Colonic mucosa (tissue), 4 donors: ENCODE measurements around the gene PATJ. TPM values are rescaled to one million over a fixed set of nuclear protein-coding genes. Genes with fewer than 3 reads are reported as not detected.
"Not testable (repeated sequence)": the region's sequence is repeated elsewhere in the genome, so short reads cannot be mapped to it uniquely, and the experiment has no call there.

ENCODE experiments used
- DNase-seq: peaks from one replicate; pipeline ENCODE4 v3.0.0-alpha.2; 2020
- H3K27ac ChIP-seq: fragments of 200-600 bp; one replicate; pipeline ENCODE4 v1.8.0; 2021
- H3K27me3 ChIP-seq: fragments of 200-600 bp; one replicate; pipeline ENCODE4 v1.8.0; 2021
- H3K36me3 ChIP-seq: fragments of 200-600 bp; one replicate; pipeline ENCODE4 v1.8.0; 2021
- H3K4me1 ChIP-seq: fragments of 200-600 bp; one replicate; pipeline ENCODE4 v1.8.0; 2021; ENCODE audit warnings: mild to moderate bottlenecking
- H3K4me3 ChIP-seq: fragments of 200-600 bp; one replicate; pipeline ENCODE4 v1.8.0; 2021
- H3K9ac ChIP-seq, 2 donors: one replicate each; pipeline ENCODE4 v1.7.0; 2013; ENCODE audit warnings: control low read depth in 2 of 2, low read depth in 2 of 2, low read length in 2 of 2
- H3K9me3 ChIP-seq: fragments of 200-600 bp; one replicate; pipeline ENCODE4 v1.8.0; 2021
- intact Hi-C: fragments of 100-400 bp; cut with DNase I; formaldehyde crosslinking; loops from one replicate; pipeline ENCODE4 v1.14.1; 2022
- total RNA-seq, 2 donors: library from RNA; stranded (reverse); fragmentation: NEBNext Ultra II Directional in 1 of 2; extraction: Animal tissue kit (Norgen Biotek cat#: 25700) in 1 of 2; gene quantifications; one replicate each; pipeline ENCODE4 v1.2.1, GENCODE V29; 2021
- TF ChIP-seq, protein P1 (sequence below): fragments of 200-600 bp; IDR thresholded peaks from one replicate; pipeline ENCODE4 v1.8.0; 2022; ENCODE audit warnings: antibody characterized with exemption, mild to moderate bottlenecking
- donor health status: healthy.
- donor health status: DM: no; HTN: no; CAD: no.
- donor health status: DM: no; HTN: no; CAD: no.

The PATJ gene
- total RNA-seq, 2 donors from 2014 or later: 65.6 to 69.0 TPM

DNA sequence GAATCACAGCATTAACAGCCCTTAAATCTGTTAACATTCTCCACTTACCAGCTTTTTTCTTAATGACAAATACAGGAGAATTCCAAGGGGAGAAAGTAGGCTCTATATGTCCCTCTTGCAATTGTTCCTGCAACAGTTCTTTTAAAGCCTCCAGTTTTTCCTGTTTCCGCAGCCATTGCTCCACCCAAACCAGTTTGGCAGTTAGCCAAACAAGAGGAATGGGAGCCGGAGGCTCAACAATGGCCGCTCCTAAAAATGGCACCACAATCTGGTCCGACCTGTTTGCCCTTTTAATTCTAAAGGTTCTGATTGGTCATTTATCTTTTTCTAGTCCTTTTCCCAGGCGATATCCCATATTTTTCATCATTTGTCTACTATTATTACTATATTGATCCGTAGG is 438.4 kb downstream of the PATJ start:
- TF ChIP-seq, protein P1, sequence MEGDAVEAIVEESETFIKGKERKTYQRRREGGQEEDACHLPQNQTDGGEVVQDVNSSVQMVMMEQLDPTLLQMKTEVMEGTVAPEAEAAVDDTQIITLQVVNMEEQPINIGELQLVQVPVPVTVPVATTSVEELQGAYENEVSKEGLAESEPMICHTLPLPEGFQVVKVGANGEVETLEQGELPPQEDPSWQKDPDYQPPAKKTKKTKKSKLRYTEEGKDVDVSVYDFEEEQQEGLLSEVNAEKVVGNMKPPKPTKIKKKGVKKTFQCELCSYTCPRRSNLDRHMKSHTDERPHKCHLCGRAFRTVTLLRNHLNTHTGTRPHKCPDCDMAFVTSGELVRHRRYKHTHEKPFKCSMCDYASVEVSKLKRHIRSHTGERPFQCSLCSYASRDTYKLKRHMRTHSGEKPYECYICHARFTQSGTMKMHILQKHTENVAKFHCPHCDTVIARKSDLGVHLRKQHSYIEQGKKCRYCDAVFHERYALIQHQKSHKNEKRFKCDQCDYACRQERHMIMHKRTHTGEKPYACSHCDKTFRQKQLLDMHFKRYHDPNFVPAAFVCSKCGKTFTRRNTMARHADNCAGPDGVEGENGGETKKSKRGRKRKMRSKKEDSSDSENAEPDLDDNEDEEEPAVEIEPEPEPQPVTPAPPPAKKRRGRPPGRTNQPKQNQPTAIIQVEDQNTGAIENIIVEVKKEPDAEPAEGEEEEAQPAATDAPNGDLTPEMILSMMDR: no peak
- no peaks in the 10 kb centered on the region for H3K27me3 ChIP-seq
- intact Hi-C loops: no loop called here
- peak; percentile 63 for DNase-seq
- no peaks in the 10 kb centered on the region for H3K9me3 ChIP-seq
- no peaks in the 10 kb centered on the region for H3K36me3 ChIP-seq
- no peak overlapping the region for H3K4me3 ChIP-seq
- H3K27ac ChIP-seq: no peak overlapping the region
- H3K4me1 ChIP-seq: no peaks in the 10 kb centered on the region
- no peak overlapping the region for H3K9ac ChIP-seq

DNA sequence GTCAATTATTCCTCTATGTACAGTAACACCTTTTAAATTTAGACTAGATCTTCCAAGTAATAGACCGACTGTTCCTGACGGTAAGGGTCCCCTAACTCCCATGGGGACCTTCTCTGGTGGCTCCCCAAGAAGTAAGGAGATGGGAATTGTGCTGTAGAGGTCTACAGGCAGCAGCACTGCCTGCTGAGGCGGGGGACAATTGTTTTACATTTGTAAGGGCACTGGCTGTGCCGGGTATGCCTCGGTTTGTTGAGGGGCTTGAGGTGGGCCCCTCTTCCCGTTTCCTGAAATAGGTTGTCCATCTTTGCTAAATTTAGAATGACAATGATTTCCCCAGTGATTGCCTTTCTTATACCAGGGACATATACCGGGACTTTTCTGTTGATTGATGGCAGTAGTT is 439.3 kb downstream of the PATJ start:
- TF ChIP-seq, protein P1: no peak
- Histone ChIP-seq H3K9me3 (no peaks in the 10 kb centered on the region), H3K4me3 (no peak overlapping the region), H3K4me1 (no peaks in the 10 kb centered on the region), H3K9ac (peak overlapping the region in 1 of 2 donors; percentile 26), H3K27me3 (no peaks in the 10 kb centered on the region), H3K36me3 (no peaks in the 10 kb centered on the region), H3K27ac (peak overlapping the region; percentile 12)
- DNase-seq: no peak
- intact Hi-C loops: no loop called here

DNA sequence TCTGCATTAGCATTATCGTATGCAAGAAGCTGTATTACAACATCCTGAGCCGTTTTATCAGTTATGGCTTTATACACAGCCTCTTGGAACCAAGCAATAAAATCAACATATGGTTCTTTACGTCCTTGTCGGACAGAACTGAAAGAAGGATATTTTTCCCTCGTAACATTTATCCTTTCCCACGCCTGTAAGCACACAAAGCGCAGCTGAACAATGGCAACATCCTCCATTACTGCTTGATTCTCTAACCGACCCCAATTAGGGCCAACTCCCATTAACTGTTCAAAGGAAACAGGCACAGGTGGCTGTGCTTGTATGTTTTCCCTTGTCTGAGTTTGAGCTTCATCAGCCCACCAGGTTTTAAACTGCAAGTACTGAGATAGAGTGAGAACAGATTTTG is 439.9 kb downstream of the PATJ start:
- H3K9ac ChIP-seq, H3K36me3 ChIP-seq, H3K27me3 ChIP-seq, H3K9me3 ChIP-seq, H3K4me1 ChIP-seq, intact Hi-C loops, H3K4me3 ChIP-seq: not testable (repeated sequence)
- peak; percentile 27 for DNase-seq
- peak overlapping the region; percentile 12 for H3K27ac ChIP-seq

DNA sequence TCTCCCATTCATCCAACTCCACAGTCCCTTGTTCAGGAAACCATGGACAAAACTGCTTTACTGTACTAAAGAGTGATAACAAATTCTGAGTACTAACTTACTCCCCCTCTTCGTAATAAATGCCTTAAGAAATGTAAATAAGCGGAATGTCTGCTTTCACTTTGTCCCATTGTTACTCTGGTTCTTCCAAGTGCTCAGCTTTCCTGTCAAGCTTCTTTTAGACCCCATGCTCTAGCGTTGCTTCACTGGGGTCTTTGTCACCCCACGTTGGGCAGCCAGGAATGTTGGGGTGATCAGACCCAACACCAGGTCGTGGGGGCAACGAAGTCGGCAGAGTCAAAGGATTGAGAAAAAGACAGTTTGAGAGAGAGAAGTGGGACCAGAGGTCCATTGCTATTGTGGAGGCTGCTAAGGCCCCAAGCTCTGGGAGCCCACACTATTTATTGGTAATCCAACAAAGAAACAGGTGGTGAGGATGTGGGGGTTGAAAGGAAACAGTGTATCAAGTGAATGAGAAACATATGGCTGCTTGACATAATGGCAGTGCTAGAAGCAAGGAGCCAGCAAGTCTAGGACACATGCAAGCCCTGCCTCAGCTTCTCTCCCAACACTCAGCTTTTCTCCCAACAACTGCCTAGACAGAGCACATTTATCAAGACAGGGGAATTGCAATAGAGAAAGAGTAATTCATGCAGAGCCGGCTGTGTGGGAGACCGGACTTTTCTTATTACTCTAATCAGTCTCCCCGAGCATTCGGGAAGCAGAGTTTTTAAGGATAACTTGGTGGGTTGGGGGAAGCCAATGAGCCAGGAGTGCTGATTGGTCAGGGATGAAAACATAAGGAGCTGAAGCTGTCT is 441.1 kb downstream of the PATJ start:
- not testable (repeated sequence) for H3K27ac ChIP-seq

DNA sequence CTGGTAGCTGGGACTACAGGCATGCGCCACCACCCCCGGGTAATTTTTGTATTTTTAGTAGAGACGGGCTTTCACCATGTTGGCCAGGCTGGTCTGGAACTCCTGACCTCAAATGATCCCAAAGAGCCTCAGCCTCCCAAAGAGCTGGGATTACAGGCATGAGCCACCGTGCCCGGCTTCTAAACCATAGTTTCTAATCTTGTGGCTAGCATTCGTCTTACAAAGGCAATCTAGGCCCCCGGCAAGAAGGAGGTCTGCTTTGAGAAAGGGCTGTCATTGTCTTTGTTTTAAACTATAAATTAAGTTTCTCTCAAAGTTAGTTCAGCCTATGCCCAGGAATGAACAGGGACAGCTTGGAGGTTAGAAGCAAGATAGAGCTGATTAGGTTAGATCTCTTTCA is 442.1 kb downstream of the PATJ start:
- no peaks in the 10 kb centered on the region for H3K36me3 ChIP-seq
- DNase-seq: no peak
- no peaks in the 10 kb centered on the region for H3K4me1 ChIP-seq
- no peak overlapping the region for H3K27ac ChIP-seq
- no peaks in the 10 kb centered on the region for H3K27me3 ChIP-seq
- no peaks in the 10 kb centered on the region for H3K9me3 ChIP-seq
- no peak overlapping the region for H3K9ac ChIP-seq
- intact Hi-C loops: no loop called here
- TF ChIP-seq, protein P1: no peak
- H3K4me3 ChIP-seq: no peak overlapping the region

More for the DNA sequence above, 441.1 kb downstream of the PATJ start:
- H3K4me1 ChIP-seq, H3K9ac ChIP-seq, H3K9me3 ChIP-seq, H3K36me3 ChIP-seq, DNase-seq, H3K27me3 ChIP-seq, intact Hi-C loops, H3K4me3 ChIP-seq: not testable (repeated sequence)

DNA sequence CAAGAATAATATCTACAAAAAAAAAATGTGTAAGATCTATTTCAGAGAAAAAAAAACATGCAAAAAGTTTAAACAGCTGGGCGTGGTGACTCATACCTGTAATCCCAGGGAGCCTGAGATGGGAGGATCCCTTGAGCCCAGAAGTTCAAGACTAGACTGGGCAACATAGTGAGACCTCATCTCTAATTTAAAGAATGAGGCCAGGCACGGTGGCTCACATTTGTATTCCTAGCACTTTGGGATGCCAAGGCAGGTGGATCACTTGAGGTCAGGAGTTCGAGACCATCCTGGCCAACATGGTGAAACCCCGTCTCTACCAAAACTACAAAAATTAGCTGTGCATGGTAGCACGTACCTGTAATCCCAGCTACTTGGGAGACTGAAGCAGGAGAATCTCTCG is 443.0 kb downstream of the PATJ start:
- H3K9me3 ChIP-seq, H3K4me1 ChIP-seq, H3K36me3 ChIP-seq, H3K9ac ChIP-seq, intact Hi-C loops, H3K27ac ChIP-seq, H3K27me3 ChIP-seq, DNase-seq, H3K4me3 ChIP-seq: not testable (repeated sequence)

DNA sequence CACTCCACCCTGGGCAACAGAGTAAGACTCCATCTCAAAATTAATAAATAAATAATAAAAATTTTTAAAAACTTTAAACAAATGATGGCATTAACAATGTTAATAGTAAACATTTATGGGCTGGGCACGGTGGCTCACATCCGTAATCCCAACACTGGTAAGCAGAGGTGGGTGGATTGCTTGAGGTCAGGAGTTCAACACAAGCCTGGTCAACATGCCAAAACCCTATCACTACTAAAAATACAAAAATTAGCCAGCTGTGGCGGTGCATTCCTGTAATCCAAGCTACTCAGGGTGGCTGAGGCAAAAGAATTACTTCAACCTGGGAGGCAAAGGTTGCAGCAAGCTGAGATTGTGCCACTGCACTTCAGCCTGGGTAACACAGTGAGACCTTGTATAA is 443.4 kb downstream of the PATJ start:
- no peak for DNase-seq
- no peak overlapping the region for H3K4me3 ChIP-seq
- no peaks in the 10 kb centered on the region for H3K27me3 ChIP-seq
- intact Hi-C loops: no loop called here
- no peaks in the 10 kb centered on the region for H3K36me3 ChIP-seq
- H3K9ac ChIP-seq: no peak overlapping the region
- H3K27ac ChIP-seq: no peak overlapping the region
- TF ChIP-seq, protein P1: no peak
- no peaks in the 10 kb centered on the region for H3K9me3 ChIP-seq
- no peaks in the 10 kb centered on the region for H3K4me1 ChIP-seq
